SK-N-MC (cell line): Measurements from ENCODE around the gene MTX3.

Source experiments
- EZH2 ChIP-seq: fragments of 200-600 bp; sonication (generic); IDR thresholded peaks from one replicate; pipeline ENCODE4 v1.6.1; 2017; ENCODE audit warnings: antibody characterized with exemption
- POLR2AphosphoS5 ChIP-seq: IDR thresholded peaks from 2 replicates; pipeline ENCODE4 v1.6.1; 2012; ENCODE audit warnings: mild to moderate bottlenecking, low read depth, low read length, borderline replicate concordance

- TF ChIP-seq POLR2AphosphoS5 (no peak), EZH2 (no peak)
These were observed 8.9 kb downstream of the MTX3 start for GRCh38 chr5:79982136-79982535.
